Activated CD4-positive, alpha-beta memory T cell treated with anti-CD3 and anti-CD28 coated beads for 36 hours (primary cell): Measurements from ENCODE around the gene IGFN1. TPM values are rescaled to one million over a fixed set of nuclear protein-coding genes. Genes with fewer than 3 reads are reported as not detected.
"Not testable (repeated sequence)": the region's sequence is repeated elsewhere in the genome, so short reads cannot be mapped to it uniquely, and the experiment has no call there.

Experiments used
- CTCF ChIA-PET: fragments of 350-600 bp; sonication (Branson Sonifier 250); formaldehyde crosslinking; loops from one replicate; lab custom pipeline; 2021; ENCODE audit warnings: antibody characterized with exemption, inconsistent platforms; lab: Charles Lee
- POLR2A ChIA-PET: fragments of 350-600 bp; sonication (Branson Sonifier 250); formaldehyde crosslinking; loops from one replicate; lab custom pipeline; 2021; ENCODE audit warnings: antibody characterized with exemption; lab: Charles Lee
- DNase-seq: peaks from one replicate; pipeline ENCODE4 v3.0.0-alpha.2; 2020
- H3K27ac Mint-ChIP-seq: one replicate; pipeline ENCODE4 v1.8.0; 2021; ENCODE audit warnings: mixed read lengths
- H3K27me3 Mint-ChIP-seq: one replicate; pipeline ENCODE4 v1.8.0; 2021; ENCODE audit warnings: mixed read lengths
- H3K36me3 Mint-ChIP-seq: one replicate; pipeline ENCODE4 v1.8.0; 2021; ENCODE audit warnings: mixed read lengths
- H3K4me1 Mint-ChIP-seq: one replicate; pipeline ENCODE4 v1.8.0; 2021; ENCODE audit warnings: low read depth, mixed read lengths
- H3K4me3 Mint-ChIP-seq: one replicate; pipeline ENCODE4 v1.8.0; 2021; ENCODE audit warnings: mild to moderate bottlenecking, mixed read lengths
- H3K9me3 Mint-ChIP-seq: one replicate; pipeline ENCODE4 v1.8.0; 2021; ENCODE audit warnings: mixed read lengths
- intact Hi-C: fragments of 100-400 bp; cut with micrococcal nuclease; formaldehyde crosslinking; loops from one replicate; pipeline ENCODE4 v1.15.1; 2023
- total RNA-seq, 2 experiments: library from RNA; stranded (reverse); gene quantifications; one replicate each; pipeline ENCODE4 v1.2.3, GENCODE V29; 2021

IGFN1 gene
- total RNA-seq, 2 experiments from 2014 or later: not detected

GRCh38 chr1:201147396-201148015, 43.1 kb upstream of the IGFN1 start:
- DNase-seq: no peak
- Mint-ChIP-seq H3K9me3 (no peaks in the 10 kb centered on the region), H3K36me3 (peaks cover 9% of the 10 kb centered on the region), H3K27me3 (no peaks in the 10 kb centered on the region), H3K4me1 (peaks cover 3% of the 10 kb centered on the region), H3K27ac (no peak overlapping the region), H3K4me3 (no peak overlapping the region)
- CTCF ChIA-PET: interaction anchor here (0.7 to 1.6 kb wide), 2 partner anchors 74 to 76 kb away, joined by 3 to 5 read pairs; no protein-coding TSS in a partner anchor
- intact Hi-C loops: no loop called here
- POLR2A ChIA-PET: no interaction called here

GRCh38 chr1:201149400-201149799, 41.2 kb upstream of the IGFN1 start:
- no peaks in the 10 kb centered on the region for H3K9me3 Mint-ChIP-seq
- H3K4me1 Mint-ChIP-seq: peaks cover 15% of the 10 kb centered on the region
- ChIA-PET POLR2A (no interaction called here), CTCF (interaction anchor here (0.8 to 4.3 kb wide), 13 partner anchors 9 to 75 kb away, joined by 3 to 37 read pairs (median 4); no protein-coding TSS in a partner anchor)
- no peak overlapping the region for H3K4me3 Mint-ChIP-seq
- DNase-seq: no peak
- peaks cover 8% of the 10 kb centered on the region for H3K36me3 Mint-ChIP-seq
- intact Hi-C loops: loop anchor here (1.0 kb wide), 2 partner anchors 36 to 74 kb away; no protein-coding TSS in a partner anchor
- H3K27ac Mint-ChIP-seq: no peak overlapping the region
- no peaks in the 10 kb centered on the region for H3K27me3 Mint-ChIP-seq

GRCh38 chr1:201153474-201154388, 36.9 kb upstream of the IGFN1 start:
- Mint-ChIP-seq H3K36me3 (peaks cover 8% of the 10 kb centered on the region), H3K4me3 (peak overlapping the region; percentile 80), H3K4me1 (peaks cover 20% of the 10 kb centered on the region), H3K27me3 (peaks cover 13% of the 10 kb centered on the region), H3K9me3 (no peaks in the 10 kb centered on the region), H3K27ac (peak overlapping the region; percentile 71)
- CTCF ChIA-PET: interaction anchor here (0.9 to 1.9 kb wide), 5 partner anchors 16 to 69 kb away, joined by 3 to 10 read pairs (median 4); no protein-coding TSS in a partner anchor
- no peak for DNase-seq
- POLR2A ChIA-PET: interaction anchor here (1.1 to 2.8 kb wide), 3 partner anchors 8 to 17 kb away, joined by 5 to 17 read pairs (median 6); no protein-coding TSS in a partner anchor
- intact Hi-C loops: loop anchor here (1.0 to 5.0 kb wide), 3 partner anchors 17 to 353 kb away; partner anchors contain the start of genes CSRP1 and KIF21B

- H3K27me3 Mint-ChIP-seq: peaks cover 13% of the 10 kb centered on the region
- H3K9me3 Mint-ChIP-seq: no peaks in the 10 kb centered on the region
- CTCF ChIA-PET: interaction anchor here (0.9 to 1.9 kb wide), 4 partner anchors 15 to 64 kb away, joined by 3 to 10 read pairs (median 4); no protein-coding TSS in a partner anchor
- intact Hi-C loops: loop anchor here (1.0 to 5.0 kb wide), 3 partner anchors 16 to 352 kb away; partner anchors contain the start of genes CSRP1 and KIF21B
- DNase-seq: peak; percentile 98
- peak within 1 kb of the TSS; percentile 71 for H3K27ac Mint-ChIP-seq
- POLR2A ChIA-PET: interaction anchor here (0.7 to 2.8 kb wide), 4 partner anchors 9 to 17 kb away, joined by 3 to 17 read pairs (median 6); no protein-coding TSS in a partner anchor
- peaks cover 8% of the 10 kb centered on the region for H3K36me3 Mint-ChIP-seq
- peak within 1 kb of the TSS; percentile 80 for H3K4me3 Mint-ChIP-seq
- peaks cover 20% of the 10 kb centered on the region for H3K4me1 Mint-ChIP-seq
Observed at GRCh38 chr1:201154389-201155165, 36.0 kb upstream of the IGFN1 start, which contains the start of gene TMEM9. TSS of gene TMEM9 (minus strand) at chr1:201154474. CDS start at chr1:201153923, 551 bp downstream.

- ChIA-PET POLR2A (interaction anchor here (2.8 kb wide), 1 partner anchor 16 kb away, joined by 17 read pairs; no protein-coding TSS in a partner anchor), CTCF (interaction anchor here (1.0 to 1.9 kb wide), 2 partner anchors 14 to 16 kb away, joined by 3 to 10 read pairs; no protein-coding TSS in a partner anchor)
- Mint-ChIP-seq H3K36me3 (peaks cover 8% of the 10 kb centered on the region), H3K4me3 (no peak overlapping the region), H3K4me1 (peaks cover 20% of the 10 kb centered on the region), H3K27me3 (peaks cover 13% of the 10 kb centered on the region), H3K9me3 (no peaks in the 10 kb centered on the region), H3K27ac (no peak overlapping the region)
- no peak for DNase-seq
- intact Hi-C loops: loop anchor here (2.0 kb wide), 1 partner anchor 351 kb away; the partner anchor contains the start of gene CSRP1
Observed at GRCh38 chr1:201155354-201155753, 35.3 kb upstream of the IGFN1 start.

- Mint-ChIP-seq H3K27ac (no peak overlapping the region), H3K4me3 (no peak overlapping the region), H3K4me1 (peaks cover 20% of the 10 kb centered on the region), H3K36me3 (peaks cover 2% of the 10 kb centered on the region), H3K9me3 (no peaks in the 10 kb centered on the region), H3K27me3 (peaks cover 16% of the 10 kb centered on the region)
- intact Hi-C loops: no loop called here
- POLR2A ChIA-PET: no interaction called here
- CTCF ChIA-PET: interaction anchor here (0.9 to 1.0 kb wide), 2 partner anchors 13 to 42 kb away, joined by 3 read pairs; no protein-coding TSS in a partner anchor
- no peak for DNase-seq
Observed at GRCh38 chr1:201156346-201156745, 34.3 kb upstream of the IGFN1 start.

GRCh38 chr1:201156819-201157218, 33.8 kb upstream of the IGFN1 start:
- ChIA-PET POLR2A (no interaction called here), CTCF (no interaction called here)
- Mint-ChIP-seq H3K4me1 (peaks cover 20% of the 10 kb centered on the region), H3K4me3 (no peak overlapping the region), H3K9me3 (no peaks in the 10 kb centered on the region), H3K36me3 (no peaks in the 10 kb centered on the region), H3K27me3 (peaks cover 16% of the 10 kb centered on the region), H3K27ac (no peak overlapping the region)
- DNase-seq: no peak
- intact Hi-C loops: no loop called here

GRCh38 chr1:201157949-201158348, 32.7 kb upstream of the IGFN1 start:
- peaks cover 16% of the 10 kb centered on the region for H3K27me3 Mint-ChIP-seq
- intact Hi-C loops: no loop called here
- no peaks in the 10 kb centered on the region for H3K36me3 Mint-ChIP-seq
- POLR2A ChIA-PET: interaction anchor here (0.6 kb wide), 1 partner anchor 11 kb away, joined by 4 read pairs; no protein-coding TSS in a partner anchor
- H3K27ac Mint-ChIP-seq: no peak overlapping the region
- no peak overlapping the region for H3K4me3 Mint-ChIP-seq
- no peaks in the 10 kb centered on the region for H3K9me3 Mint-ChIP-seq
- peaks cover 14% of the 10 kb centered on the region for H3K4me1 Mint-ChIP-seq
- CTCF ChIA-PET: interaction anchor here (2.1 to 2.2 kb wide), 2 partner anchors 9 to 39 kb away, joined by 7 to 12 read pairs; no protein-coding TSS in a partner anchor
- DNase-seq: no peak

GRCh38 chr1:201163036-201163435, 27.6 kb upstream of the IGFN1 start:
- H3K4me1 Mint-ChIP-seq, intact Hi-C loops, H3K4me3 Mint-ChIP-seq, H3K27ac Mint-ChIP-seq, H3K36me3 Mint-ChIP-seq, CTCF ChIA-PET, H3K9me3 Mint-ChIP-seq, DNase-seq, POLR2A ChIA-PET, H3K27me3 Mint-ChIP-seq: not testable (repeated sequence)

- Mint-ChIP-seq H3K36me3 (no peaks in the 10 kb centered on the region), H3K27me3 (peaks cover 3% of the 10 kb centered on the region), H3K27ac (no peak overlapping the region), H3K9me3 (no peaks in the 10 kb centered on the region), H3K4me1 (no peaks in the 10 kb centered on the region), H3K4me3 (no peak overlapping the region)
- POLR2A ChIA-PET: no interaction called here
- intact Hi-C loops: no loop called here
- DNase-seq: no peak
- CTCF ChIA-PET: no interaction called here
Observed at GRCh38 chr1:201163707-201164106, 26.9 kb upstream of the IGFN1 start.

GRCh38 chr1:201164645-201165044, 26.0 kb upstream of the IGFN1 start:
- no peaks in the 10 kb centered on the region for H3K9me3 Mint-ChIP-seq
- ChIA-PET CTCF (no interaction called here), POLR2A (no interaction called here)
- no peak for DNase-seq
- H3K36me3 Mint-ChIP-seq: no peaks in the 10 kb centered on the region
- no peak overlapping the region for H3K4me3 Mint-ChIP-seq
- H3K4me1 Mint-ChIP-seq: no peaks in the 10 kb centered on the region
- no peak overlapping the region for H3K27ac Mint-ChIP-seq
- H3K27me3 Mint-ChIP-seq: peaks cover 3% of the 10 kb centered on the region
- intact Hi-C loops: no loop called here
